Measurements from ENCODE around the gene ACTR1B.
"Not testable (repeated sequence)": the region's sequence is repeated elsewhere in the genome, so short reads cannot be mapped to it uniquely, and the experiment has no call there.

The ACTR1B gene

GRCh38 chr2:97663962-97664635, at the start of gene ACTR1B:
Gene ACTR1B (minus strand): TSS chr2:97664044. CDS start chr2:97663890, 154 bp downstream.
- peak; percentile 99 for DNase-seq (ENCODE audit: low spot score)

GRCh38 chr2:97712693-97713295, 49.0 kb upstream of the ACTR1B start:
- DNase-seq (ENCODE audit: low spot score) = no peak

DNA sequence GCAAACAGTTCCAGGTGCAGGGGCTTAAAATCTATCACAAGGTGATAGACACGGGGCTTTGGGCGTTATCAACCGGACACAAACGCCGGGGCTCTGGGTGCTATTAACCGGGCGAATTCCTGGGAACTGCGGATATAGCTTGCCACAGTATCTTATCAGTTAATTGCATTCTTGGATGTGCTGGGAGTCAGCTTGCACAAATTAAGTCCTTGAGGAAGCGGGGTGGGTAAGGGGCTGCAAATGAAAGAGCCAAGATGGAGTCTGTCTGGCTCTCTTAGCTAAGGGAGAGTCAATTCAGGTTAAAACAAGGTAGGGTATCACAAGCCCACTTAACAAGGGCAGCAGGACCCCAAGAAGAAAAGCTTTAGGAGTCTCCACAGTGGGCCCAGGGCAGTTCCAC, 48.3 kb upstream of the ACTR1B start:
- not testable (repeated sequence) for DNase-seq (ENCODE audit: low spot score)

DNA sequence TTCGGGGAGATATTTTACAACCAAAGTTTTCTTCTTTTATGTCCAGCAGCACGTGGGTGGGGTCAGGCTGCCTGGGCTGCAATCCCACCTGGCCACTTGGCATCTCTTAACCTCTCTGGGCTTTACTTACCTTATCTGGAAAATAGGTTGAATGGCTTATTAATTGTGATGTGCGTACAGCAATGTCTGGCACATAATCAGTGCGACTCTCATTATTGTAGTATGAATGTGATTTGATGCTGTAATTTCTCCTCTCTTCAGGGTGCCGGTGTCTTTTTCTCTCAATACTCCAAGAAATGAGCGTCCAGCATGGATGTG, 47.5 kb upstream of the ACTR1B start:
- DNase-seq (ENCODE audit: low spot score) = no peak

DNA sequence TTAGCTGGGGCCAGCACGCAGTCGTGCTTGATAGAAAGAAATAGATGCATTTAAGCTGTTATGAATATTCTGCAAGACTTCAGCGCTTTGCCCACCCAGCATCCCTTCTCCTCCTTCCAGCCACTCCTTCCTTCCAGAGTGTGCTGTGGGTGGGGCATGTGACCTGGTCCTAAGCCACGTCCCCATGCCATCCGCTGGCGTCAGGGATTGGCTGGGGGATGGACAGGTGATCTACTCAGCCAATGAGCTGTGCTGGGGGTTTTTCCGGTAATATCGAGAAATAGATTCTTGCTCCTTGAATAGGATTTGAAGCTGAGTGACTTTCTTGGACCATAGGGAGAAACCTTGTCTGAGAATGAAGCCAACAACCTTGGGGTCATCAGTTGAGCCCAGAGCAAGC, 44.8 kb upstream of the ACTR1B start:
- DNase-seq (ENCODE audit: low spot score) = no peak

- DNase-seq (ENCODE audit: low spot score) = no peak
Measured at GRCh38 chr2:97708048-97708380, 44.2 kb upstream of the ACTR1B start.

GRCh38 chr2:97707362-97708047, 43.7 kb upstream of the ACTR1B start:
- no peak for DNase-seq (ENCODE audit: low spot score)

DNA sequence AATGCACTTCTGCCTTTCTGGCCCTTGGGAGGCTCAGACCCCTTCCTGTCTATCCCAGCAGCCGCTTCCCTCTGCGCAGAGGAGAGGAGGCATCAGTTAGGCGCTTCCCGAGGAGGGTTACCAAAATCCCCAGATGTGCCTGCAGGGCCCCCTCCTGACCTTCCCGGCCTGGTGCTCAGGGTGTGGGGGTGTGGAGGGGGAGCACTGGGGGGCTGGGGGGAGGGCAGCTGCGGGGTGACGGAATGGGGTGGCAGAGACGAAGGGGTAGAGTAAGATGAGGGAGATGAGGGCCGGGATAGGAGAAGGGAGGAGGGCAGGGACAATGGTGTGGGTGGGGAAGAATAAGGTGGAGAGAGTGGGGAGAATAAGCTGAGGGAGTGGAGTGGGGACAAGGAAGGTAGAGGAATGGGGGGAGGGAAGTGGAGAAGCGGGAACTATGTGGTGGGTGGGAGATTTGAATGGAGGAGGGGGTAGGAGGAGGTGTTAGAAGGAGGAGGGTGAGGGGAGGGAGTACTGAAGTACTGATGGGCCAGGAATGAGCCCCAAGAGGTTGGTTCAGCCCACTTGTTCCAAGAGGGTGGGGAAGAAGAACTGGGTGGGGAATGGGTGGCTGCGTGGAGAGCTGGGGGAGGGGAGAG, 43.0 kb upstream of the ACTR1B start:
- DNase-seq (ENCODE audit: low spot score) = no peak

DNA sequence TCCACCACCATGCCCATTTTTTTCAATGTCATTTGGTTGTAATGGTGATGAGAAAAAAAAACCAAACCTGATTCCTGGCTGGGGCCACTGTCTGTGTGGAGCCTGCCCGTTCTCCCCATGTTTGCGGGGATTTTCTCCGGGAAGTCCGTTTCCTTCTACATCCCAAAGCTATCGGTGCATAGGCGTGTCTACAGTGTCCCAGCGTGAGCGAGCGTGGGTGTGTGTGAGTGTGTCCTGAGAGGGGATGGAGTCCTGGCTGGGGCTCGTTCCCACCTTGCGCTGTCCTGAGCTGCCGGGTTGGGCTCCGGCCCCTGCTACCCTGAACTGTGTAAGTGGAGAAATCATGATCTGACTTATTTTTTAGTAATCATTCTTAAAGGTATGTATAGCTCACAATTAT, 42.3 kb upstream of the ACTR1B start:
- DNase-seq (ENCODE audit: low spot score) = no peak

GRCh38 chr2:97704989-97705388, 41.1 kb upstream of the ACTR1B start:
- no peak for DNase-seq (ENCODE audit: low spot score)

- no peak for DNase-seq (ENCODE audit: low spot score)
Measured at GRCh38 chr2:97703741-97704140, 39.9 kb upstream of the ACTR1B start.

DNA sequence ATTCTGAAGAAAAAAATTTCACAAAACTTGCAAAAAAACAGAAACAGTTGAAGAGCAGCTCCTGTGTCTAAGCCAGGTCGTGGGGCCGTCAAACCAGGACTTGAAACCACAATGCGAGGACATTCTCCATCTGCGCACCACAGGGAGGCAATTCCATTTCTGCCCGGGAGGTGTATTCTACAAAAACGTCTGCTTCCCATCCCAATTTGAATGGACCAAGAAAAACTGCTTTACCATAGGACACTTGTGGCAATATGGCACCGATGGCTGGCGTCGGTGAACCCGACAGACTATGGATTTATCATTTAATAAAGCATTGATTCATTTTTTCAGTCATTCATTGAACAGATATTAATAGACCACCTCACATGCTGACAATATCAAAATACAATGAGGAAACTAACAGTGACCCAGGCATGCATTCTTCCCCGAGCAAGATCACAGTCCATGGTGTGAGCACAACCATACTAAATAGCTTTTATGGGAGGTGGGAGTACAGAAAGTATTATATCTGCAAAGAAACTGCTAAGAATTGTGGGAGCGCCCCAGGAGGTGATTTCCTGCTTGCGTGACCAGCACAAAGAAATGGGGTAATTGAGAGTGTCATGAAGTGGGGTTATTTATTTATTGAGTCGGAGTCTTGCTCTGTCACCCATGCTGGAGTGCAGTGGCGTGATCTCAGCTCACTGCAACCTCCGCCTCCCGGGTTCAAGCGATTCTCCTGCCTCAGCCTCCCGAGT, 39.1 kb upstream of the ACTR1B start:
- no peak for DNase-seq (ENCODE audit: low spot score)

DNA sequence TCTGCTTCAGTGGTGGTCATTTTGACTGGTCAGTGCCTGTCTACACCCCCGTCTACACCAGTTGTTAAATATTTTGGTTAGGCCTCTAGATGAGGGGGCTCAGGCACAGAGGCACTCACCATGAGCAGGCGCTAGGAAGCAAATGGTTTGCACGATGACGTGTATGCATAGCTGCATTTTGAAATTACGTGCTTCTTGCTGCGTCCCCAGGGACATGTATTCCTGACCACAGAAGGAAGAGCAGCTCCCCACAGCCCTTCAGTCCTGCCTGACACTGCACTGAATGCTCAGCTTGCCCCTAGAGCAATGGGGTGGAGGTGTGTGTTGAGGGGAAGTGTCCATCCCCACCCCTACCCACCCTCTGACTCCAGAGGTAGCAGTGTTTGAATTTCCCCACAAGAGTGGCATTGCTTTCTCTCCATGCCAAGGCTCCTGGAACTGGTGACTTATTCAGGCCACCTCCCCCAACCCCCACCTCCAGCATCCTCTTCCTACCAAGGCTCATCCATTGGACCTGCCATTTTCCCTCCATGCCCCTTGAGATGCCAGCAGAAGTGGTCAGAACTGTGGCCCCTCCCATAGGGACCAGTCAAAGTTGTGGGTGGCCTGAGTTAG, 38.1 kb upstream of the ACTR1B start:
- DNase-seq (ENCODE audit: low spot score) = no peak

DNA sequence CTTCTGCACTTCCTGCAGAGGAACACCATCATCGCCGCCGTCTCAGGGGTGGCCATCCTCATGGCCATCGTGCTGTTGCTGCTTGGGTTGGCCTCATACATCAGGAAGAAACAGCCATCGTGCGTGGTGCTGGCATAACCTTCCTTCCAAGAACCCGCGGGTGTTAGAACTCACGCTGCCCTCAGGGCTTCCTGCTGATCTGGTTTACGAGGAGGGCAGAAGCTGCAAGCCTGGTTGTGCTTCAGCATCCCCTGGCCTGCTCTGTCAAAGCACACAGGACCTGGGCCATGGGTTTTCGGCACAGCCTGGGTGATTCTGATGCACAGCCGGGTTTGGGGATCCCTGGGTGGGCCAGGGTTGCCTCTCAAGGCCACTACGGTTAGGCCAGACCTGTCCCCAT, 37.3 kb upstream of the ACTR1B start:
- DNase-seq (ENCODE audit: low spot score) = no peak

DNA sequence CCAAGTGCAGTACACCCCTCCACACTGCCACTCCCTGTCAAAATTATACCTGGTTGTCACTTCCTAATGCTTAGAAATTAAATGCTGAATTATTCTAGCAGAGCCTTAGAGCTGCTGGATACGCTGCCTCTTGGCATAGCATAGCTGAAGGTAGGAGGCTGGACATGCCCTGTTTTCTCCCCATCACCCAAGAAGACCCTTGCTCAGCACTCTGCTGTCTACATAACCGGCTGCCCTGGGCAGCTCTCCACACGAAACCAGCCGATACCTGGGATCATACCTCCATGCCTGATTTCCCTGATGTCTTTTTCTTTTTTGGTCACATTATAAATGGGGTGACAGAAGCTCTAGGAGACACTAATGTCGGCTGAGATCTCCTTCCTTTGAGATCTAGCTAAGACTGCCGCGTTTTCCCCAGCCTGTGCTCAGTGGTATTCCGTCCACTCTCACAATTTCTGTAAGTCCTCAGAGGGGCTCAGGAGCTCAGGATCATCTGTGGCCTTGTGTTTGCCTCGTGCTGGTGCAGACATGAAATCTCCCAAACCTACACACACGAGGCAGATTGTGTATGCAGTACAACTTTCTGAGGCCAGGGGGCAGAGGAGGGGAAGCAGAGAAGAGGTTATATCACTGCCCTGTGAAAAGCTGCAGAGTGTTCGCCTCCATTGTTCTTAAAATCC, 36.1 kb upstream of the ACTR1B start:
- DNase-seq (ENCODE audit: low spot score) = peak; percentile 74

GRCh38 chr2:97698530-97698929, 34.7 kb upstream of the ACTR1B start:
- no peak for DNase-seq (ENCODE audit: low spot score)

DNA sequence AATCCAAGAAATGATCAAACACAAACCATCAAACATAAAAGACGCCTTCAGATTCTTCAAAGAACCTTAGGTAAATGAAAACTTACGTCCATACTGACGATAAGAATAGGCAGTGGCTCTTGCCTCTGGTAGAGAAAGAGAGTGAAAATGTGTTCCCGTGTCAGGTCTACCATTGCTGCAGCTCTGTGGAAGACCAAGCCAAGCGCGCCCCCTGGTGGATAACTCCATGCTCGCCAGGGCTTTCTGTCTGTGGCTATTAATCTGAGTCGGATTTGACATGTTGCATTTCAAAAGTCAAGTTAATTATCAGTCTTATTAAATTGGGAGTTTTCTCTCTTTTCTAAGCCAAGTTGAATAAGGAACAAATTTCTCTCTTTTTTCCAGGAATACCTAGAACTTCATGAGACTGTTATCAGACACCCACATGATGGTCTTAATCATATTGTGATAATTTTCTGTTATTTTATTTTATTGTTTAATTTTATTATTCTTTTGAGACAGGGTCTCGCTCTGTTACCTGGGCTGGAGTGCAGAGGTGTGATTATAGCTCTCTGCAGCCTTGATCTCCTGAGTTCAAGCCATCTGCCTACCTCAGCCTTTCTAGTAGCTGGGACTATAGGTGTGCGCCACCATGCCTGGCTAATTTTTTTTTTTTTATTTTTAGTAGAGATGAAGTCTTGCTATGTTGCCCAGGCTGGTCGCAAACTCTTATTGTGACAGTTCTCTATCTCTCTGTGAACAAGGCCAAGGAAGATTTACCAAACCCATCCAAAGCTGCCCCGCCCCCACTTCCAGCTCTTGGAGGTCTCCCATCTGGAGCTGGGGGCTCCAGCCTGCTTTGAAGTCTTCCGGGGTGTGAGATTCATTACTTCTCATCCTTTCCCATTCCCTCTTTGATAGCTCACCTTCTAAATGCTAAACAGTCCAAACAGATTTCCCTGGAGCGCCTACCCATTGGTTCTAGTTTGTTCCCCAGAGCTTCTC, 33.7 kb upstream of the ACTR1B start:
- DNase-seq (ENCODE audit: low spot score) = peak; percentile 77

GRCh38 chr2:97695744-97696143, 31.9 kb upstream of the ACTR1B start:
- DNase-seq (ENCODE audit: low spot score) = no peak

- no peak for DNase-seq (ENCODE audit: low spot score)
Measured at GRCh38 chr2:97693476-97693875, 29.6 kb upstream of the ACTR1B start.

DNA sequence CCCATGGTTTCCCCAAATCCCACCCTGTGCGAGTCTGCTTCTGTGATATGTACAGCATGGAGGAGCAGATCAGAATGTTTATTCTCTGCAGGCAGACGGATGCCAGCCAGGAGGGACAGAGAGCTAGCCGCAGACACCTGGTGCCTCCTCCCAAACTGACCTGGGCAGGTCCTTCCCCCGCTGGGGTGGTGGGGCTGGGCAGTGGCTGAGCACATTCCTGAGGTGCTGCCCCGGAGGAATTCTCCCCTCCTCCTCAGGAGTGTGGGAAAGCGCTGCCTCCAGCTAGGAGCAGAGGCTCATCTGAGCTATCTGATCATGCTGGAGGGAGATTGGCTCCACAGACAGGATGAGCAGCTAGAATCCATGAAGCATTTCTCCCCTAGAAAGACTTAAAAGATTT, 27.3 kb upstream of the ACTR1B start:
- DNase-seq (ENCODE audit: low spot score) = no peak
